LNCaP clone FGC (cell line): ENCODE measurements around the gene ITGBL1.

Source experiments
- DNase-seq: peaks from one replicate; pipeline ENCODE4 v3.0.0-alpha.2; 2011; ENCODE audit warnings: low read depth
- H3K4me3 ChIP-seq: 2 replicates; pipeline ENCODE4 v1.5.1; 2011; ENCODE audit warnings: mild to moderate bottlenecking, low read depth, low read length, control low read depth
- CTCF ChIP-seq: IDR thresholded peaks from 2 replicates; pipeline ENCODE4 v1.5.1; 2012; ENCODE audit warnings: mild to moderate bottlenecking; ENCODE audit not compliant: control insufficient read depth, insufficient read depth; ENCODE audit errors: extremely low read depth

The ITGBL1 gene

DNA sequence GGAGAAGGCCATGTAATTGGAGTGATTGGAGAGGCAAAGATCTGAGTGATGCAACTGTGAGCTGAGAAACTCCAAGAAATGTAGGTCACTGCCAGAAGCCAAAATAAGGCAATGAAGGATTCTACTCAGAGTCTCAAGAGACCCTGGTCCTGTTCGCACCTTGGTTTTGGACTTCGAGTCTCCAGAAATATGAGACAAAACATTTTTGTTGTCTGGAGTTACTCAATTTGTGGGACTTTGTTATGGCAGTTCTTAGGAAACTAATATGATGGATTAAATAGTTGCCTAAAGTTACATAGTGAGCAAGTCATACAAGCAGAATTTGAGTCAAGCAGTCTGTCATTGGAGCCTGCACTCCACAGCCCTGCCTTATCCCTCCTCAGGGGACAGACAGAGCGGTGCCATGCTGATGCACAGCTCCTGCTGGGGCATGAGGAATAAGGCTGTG is 104.2 kb downstream of the ITGBL1 start:
- H3K4me3 ChIP-seq = no peak overlapping the region
- no peak for DNase-seq
- no peak for TF ChIP-seq CTCF

DNA sequence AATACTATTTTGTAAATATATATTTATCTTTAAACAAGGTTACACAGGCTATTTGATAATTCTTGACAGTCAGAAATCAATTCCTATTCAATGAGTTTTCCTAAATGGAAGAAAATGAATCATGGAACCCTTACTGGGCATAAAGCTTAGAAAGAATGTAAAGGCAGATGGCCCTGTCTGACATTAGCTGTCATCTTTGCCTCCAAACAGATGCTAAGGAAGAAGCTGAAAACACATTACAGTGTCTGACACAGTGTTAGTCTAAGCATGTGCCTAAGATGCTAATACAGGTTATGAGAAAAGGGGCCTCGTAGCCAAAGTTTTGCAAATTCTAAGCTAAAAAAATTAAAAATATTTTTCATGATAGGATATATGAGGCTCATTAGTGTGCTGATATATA is 112.8 kb downstream of the ITGBL1 start:
- no peak overlapping the region for H3K4me3 ChIP-seq
- TF ChIP-seq CTCF = no peak
- DNase-seq = no peak

GRCh38 chr13:101567841-101568240 is 115.4 kb downstream of the ITGBL1 start:
- DNase-seq = no peak
- TF ChIP-seq CTCF = no peak
- no peak overlapping the region for H3K4me3 ChIP-seq

DNA sequence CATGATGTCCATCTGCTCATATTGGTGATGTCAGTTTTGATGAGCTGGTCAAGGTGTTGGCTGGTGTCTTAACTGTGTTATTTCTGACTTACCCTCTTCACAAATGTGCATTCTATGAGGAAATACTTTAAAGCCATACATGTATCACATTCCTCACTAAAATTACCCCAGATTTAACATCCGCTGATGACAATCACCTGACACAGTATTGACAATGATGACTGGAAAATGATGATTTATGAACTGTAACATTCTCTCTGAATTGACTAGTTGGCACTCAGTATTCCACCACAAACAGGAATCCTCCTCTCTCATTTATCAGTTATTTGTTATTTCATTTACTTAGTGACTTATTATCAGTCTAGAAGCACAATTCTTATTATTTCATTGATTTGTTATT is 117.3 kb downstream of the ITGBL1 start:
- TF ChIP-seq CTCF = no peak
- no peak for DNase-seq
- no peak overlapping the region for H3K4me3 ChIP-seq

- DNase-seq = no peak
- TF ChIP-seq CTCF = no peak
Observed at GRCh38 chr13:101570410-101570809, 117.9 kb downstream of the ITGBL1 start.

GRCh38 chr13:101572456-101572855 is 120.0 kb downstream of the ITGBL1 start:
- no peak for DNase-seq
- no peak overlapping the region for H3K4me3 ChIP-seq
- TF ChIP-seq CTCF = no peak

More at GRCh38 chr13:101570410-101570809, 117.9 kb downstream of the ITGBL1 start:
- H3K4me3 ChIP-seq = no peak overlapping the region

DNA sequence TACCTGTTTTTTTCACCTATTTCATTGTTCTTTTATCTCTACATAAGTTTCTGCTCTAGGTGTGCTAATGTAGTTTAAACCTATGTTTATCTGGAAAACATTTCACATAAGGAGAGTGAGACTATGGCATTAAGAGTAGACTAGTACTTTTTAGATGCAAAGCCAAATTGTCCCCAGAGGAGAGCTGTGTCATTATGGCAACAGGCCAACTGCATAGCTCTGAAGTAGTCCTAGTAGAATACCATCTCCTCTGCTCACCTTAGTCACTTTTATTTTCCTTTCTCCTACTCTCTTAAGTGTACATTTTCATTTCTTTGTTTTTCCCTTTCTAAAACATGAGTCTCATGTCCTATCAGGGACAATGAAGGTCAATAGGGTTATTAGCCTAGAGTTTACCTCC is 123.1 kb downstream of the ITGBL1 start:
- no peak for TF ChIP-seq CTCF
- DNase-seq = no peak
- H3K4me3 ChIP-seq = no peak overlapping the region
